ENCODE results near the gene PDLIM5.

PDLIM5 gene

DNA sequence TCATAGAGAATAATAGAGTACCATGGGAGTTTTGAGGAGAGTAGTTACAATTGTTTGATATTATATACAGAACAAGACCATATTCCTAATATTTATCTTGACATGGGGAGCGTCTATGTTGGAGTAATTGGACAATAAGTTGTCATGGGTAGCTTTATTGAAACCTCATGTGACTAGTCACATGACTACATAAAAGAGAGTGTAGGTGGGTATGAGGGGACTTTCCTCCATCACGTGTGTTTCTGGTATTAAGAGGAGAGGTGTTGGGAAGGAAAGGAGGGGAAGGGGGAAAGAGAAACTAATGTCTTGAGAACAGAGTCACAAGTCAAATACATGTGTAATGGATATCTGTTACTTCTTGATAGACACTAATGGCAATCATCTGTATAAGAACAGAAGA is 33.1 kb downstream of the PDLIM5 start:
- H3K9me3 ChIP-seq (ENCODE audit: control insufficient read depth, low read length) = no peaks in the 10 kb centered on the region
- DNase-seq = no peak
- H3K27ac ChIP-seq (ENCODE audit: low read length, poor library complexity, severe bottlenecking) = no peak overlapping the region
- H2BK120ac ChIP-seq (ENCODE audit: low read depth, low read length) = no peak overlapping the region
- H3K36me3 ChIP-seq (ENCODE audit: control insufficient read depth in 1 of 2, insufficient read depth in 2 of 2, low read depth in 1 of 2, low read length in 2 of 2) = peaks cover 0 to 3% of the 10 kb centered on the region in 2 experiments
- peaks cover 5% of the 10 kb centered on the region for H3K4me1 ChIP-seq (ENCODE audit: control insufficient read depth, insufficient read depth, low read depth, low read length)
- H2BK5ac ChIP-seq (ENCODE audit: low read depth, low read length, poor library complexity, severe bottlenecking) = no peak overlapping the region
- H3K27me3 ChIP-seq (ENCODE audit: control insufficient read depth in 1 of 2, insufficient read depth in 1 of 2, low read length in 2 of 2) = no peaks in the 10 kb centered on the region
- no peak overlapping the region for H4K8ac ChIP-seq (ENCODE audit: low read length)
- WGBS = 86% methylated on average over 2 of the region's 2 CpGs
- H3K23ac ChIP-seq (ENCODE audit: low read length in 2 of 2) = no peak overlapping the region
- H3K14ac ChIP-seq (ENCODE audit: low read length in 2 of 2) = no peak overlapping the region
- H3K79me1 ChIP-seq (replicated peaks; ENCODE audit: low read length, poor library complexity, severe bottlenecking) = peaks cover 11% of the 10 kb centered on the region
- H2AFZ ChIP-seq (ENCODE audit: low read depth, low read length) = no peak overlapping the region
- H3K9ac ChIP-seq (ENCODE audit: low read length) = no peak overlapping the region
- H3K4me2 ChIP-seq (ENCODE audit: low read length, poor library complexity, severe bottlenecking) = no peak overlapping the region
- H3K4me3 ChIP-seq (ENCODE audit: insufficient read depth in 1 of 2, low read depth in 1 of 2, low read length in 2 of 2) = no peak overlapping the region
- H3K18ac ChIP-seq (ENCODE audit: low read depth in 1 of 2, low read length in 2 of 2) = no peak overlapping the region
- H3K4ac ChIP-seq (ENCODE audit: low read depth in 1 of 2, low read length in 2 of 2) = no peak overlapping the region
- no peak overlapping the region for H4K91ac ChIP-seq (ENCODE audit: low read length)
- H2BK15ac ChIP-seq (ENCODE audit: low read depth, poor library complexity, severe bottlenecking) = no peak overlapping the region
- H2AK5ac ChIP-seq (ENCODE audit: low read length, severe bottlenecking) = no peak overlapping the region
- no peak overlapping the region for H2BK12ac ChIP-seq (ENCODE audit: low read length in 2 of 2)

DNA sequence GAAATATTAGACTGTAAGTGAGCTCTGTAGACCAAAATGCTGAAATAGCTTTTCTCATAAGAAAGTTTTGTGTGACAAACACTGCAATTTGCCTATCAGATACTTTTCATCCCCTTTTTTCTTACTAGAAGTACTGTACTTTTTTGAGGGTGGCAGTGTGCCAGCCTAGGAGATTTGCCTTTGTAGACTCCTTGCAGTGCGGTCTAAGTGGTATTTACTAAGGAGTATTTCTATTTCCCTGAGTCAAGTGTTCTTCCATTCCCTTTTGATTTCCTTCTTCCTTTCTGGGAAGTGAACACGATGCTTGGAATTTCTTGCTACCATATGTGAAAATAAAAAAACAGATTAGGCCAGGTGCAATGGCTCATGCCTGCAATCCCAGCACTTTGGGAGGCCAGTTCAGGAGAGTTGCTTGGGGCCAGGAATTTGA is 34.6 kb downstream of the PDLIM5 start:
- no peak overlapping the region for H3K9ac ChIP-seq (ENCODE audit: low read length)
- H3K14ac ChIP-seq (ENCODE audit: low read length in 2 of 2) = no peak overlapping the region
- H3K4ac ChIP-seq (ENCODE audit: low read depth in 1 of 2, low read length in 2 of 2) = no peak overlapping the region
- H3K27ac ChIP-seq (ENCODE audit: low read length, poor library complexity, severe bottlenecking) = no peak overlapping the region
- no peak overlapping the region for H4K91ac ChIP-seq (ENCODE audit: low read length)
- peaks cover 0 to 3% of the 10 kb centered on the region in 2 experiments for H3K36me3 ChIP-seq (ENCODE audit: control insufficient read depth in 1 of 2, insufficient read depth in 2 of 2, low read depth in 1 of 2, low read length in 2 of 2)
- H2BK15ac ChIP-seq (ENCODE audit: low read depth, poor library complexity, severe bottlenecking) = no peak overlapping the region
- H4K8ac ChIP-seq (ENCODE audit: low read length) = no peak overlapping the region
- H3K4me1 ChIP-seq (ENCODE audit: control insufficient read depth, insufficient read depth, low read depth, low read length) = peaks cover 3% of the 10 kb centered on the region
- H3K18ac ChIP-seq (ENCODE audit: low read depth in 1 of 2, low read length in 2 of 2) = no peak overlapping the region
- H2AK5ac ChIP-seq (ENCODE audit: low read length, severe bottlenecking) = no peak overlapping the region
- no peak overlapping the region for H2BK120ac ChIP-seq (ENCODE audit: low read depth, low read length)
- H3K27me3 ChIP-seq (ENCODE audit: control insufficient read depth in 1 of 2, insufficient read depth in 1 of 2, low read length in 2 of 2) = no peaks in the 10 kb centered on the region
- H3K79me1 ChIP-seq (replicated peaks; ENCODE audit: low read length, poor library complexity, severe bottlenecking) = peaks cover 7% of the 10 kb centered on the region
- H2BK12ac ChIP-seq (ENCODE audit: low read length in 2 of 2) = no peak overlapping the region
- DNase-seq = peak; percentile 46
- H3K4me2 ChIP-seq (ENCODE audit: low read length, poor library complexity, severe bottlenecking) = no peak overlapping the region
- H2BK5ac ChIP-seq (ENCODE audit: low read depth, low read length, poor library complexity, severe bottlenecking) = no peak overlapping the region
- H3K23ac ChIP-seq (ENCODE audit: low read length in 2 of 2) = no peak overlapping the region
- H2AFZ ChIP-seq (ENCODE audit: low read depth, low read length) = no peak overlapping the region
- WGBS = 17% methylated on average over 1 of the region's 2 CpGs
- no peak overlapping the region for H3K4me3 ChIP-seq (ENCODE audit: insufficient read depth in 1 of 2, low read depth in 1 of 2, low read length in 2 of 2)
- H3K9me3 ChIP-seq (ENCODE audit: control insufficient read depth, low read length) = no peaks in the 10 kb centered on the region

DNA sequence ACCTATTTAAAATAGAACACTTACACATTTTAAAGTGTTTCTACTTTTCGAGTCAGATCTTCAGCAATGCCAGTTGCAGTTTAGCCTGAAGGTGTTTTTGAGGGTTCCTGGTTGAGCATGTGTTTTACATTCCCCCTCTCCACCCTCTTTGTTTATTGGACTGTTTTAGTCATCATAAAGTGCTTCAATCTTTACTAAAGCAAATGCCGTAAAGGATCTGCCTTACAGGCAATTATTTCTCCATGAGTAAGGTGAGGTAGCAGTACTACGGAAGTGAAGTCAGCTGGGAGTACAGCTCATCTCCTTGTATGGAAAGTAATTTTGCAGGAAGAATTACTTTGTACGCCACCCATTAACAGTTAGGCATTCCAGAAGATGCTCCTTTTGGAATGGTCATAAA is 36.9 kb downstream of the PDLIM5 start:
- H3K4me1 ChIP-seq (ENCODE audit: control insufficient read depth, insufficient read depth, low read depth, low read length) = no peaks in the 10 kb centered on the region
- no peak overlapping the region for H3K23ac ChIP-seq (ENCODE audit: low read length in 2 of 2)
- no peak overlapping the region for H2AK5ac ChIP-seq (ENCODE audit: low read length, severe bottlenecking)
- H3K4ac ChIP-seq (ENCODE audit: low read depth in 1 of 2, low read length in 2 of 2) = no peak overlapping the region
- H2BK5ac ChIP-seq (ENCODE audit: low read depth, low read length, poor library complexity, severe bottlenecking) = no peak overlapping the region
- H4K8ac ChIP-seq (ENCODE audit: low read length) = no peak overlapping the region
- H3K79me1 ChIP-seq (replicated peaks; ENCODE audit: low read length, poor library complexity, severe bottlenecking) = peaks cover 6% of the 10 kb centered on the region
- 31% methylated on average over 4 of the region's 4 CpGs for WGBS
- no peak overlapping the region for H2BK120ac ChIP-seq (ENCODE audit: low read depth, low read length)
- no peaks in the 10 kb centered on the region for H3K27me3 ChIP-seq (ENCODE audit: control insufficient read depth in 1 of 2, insufficient read depth in 1 of 2, low read length in 2 of 2)
- H3K4me3 ChIP-seq (ENCODE audit: insufficient read depth in 1 of 2, low read depth in 1 of 2, low read length in 2 of 2) = no peak overlapping the region
- peaks cover 0 to 3% of the 10 kb centered on the region in 2 experiments for H3K36me3 ChIP-seq (ENCODE audit: control insufficient read depth in 1 of 2, insufficient read depth in 2 of 2, low read depth in 1 of 2, low read length in 2 of 2)
- no peak overlapping the region for H2AFZ ChIP-seq (ENCODE audit: low read depth, low read length)
- H3K27ac ChIP-seq (ENCODE audit: low read length, poor library complexity, severe bottlenecking) = no peak overlapping the region
- no peak overlapping the region for H4K91ac ChIP-seq (ENCODE audit: low read length)
- H3K9me3 ChIP-seq (ENCODE audit: control insufficient read depth, low read length) = no peaks in the 10 kb centered on the region
- DNase-seq = peak; percentile 76
- no peak overlapping the region for H2BK15ac ChIP-seq (ENCODE audit: low read depth, poor library complexity, severe bottlenecking)
- no peak overlapping the region for H2BK12ac ChIP-seq (ENCODE audit: low read length in 2 of 2)
- H3K14ac ChIP-seq (ENCODE audit: low read length in 2 of 2) = no peak overlapping the region
- no peak overlapping the region for H3K9ac ChIP-seq (ENCODE audit: low read length)
- H3K18ac ChIP-seq (ENCODE audit: low read depth in 1 of 2, low read length in 2 of 2) = no peak overlapping the region
- no peak overlapping the region for H3K4me2 ChIP-seq (ENCODE audit: low read length, poor library complexity, severe bottlenecking)

DNA sequence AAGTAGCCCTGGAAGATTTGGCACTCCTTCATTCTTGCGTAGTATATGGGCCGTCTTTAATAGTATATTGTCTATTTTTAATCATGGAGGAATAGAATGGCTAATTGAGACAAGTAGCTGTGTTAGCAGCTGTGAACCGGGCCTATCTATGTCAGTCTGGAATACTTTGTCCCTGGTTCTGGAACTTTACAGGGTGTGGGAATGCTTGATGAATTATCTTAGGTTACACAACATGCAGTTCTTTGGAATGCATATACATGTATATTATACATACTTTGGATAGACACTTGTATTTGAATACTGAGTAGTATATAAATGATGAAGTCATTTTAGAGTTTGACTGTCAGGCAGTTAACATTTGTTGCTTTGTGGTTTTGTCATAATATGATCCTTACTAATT is 37.4 kb downstream of the PDLIM5 start:
- Histone ChIP-seq H3K4me3 (ENCODE audit: insufficient read depth in 1 of 2, low read depth in 1 of 2, low read length in 2 of 2) (no peak overlapping the region), H2BK5ac (ENCODE audit: low read depth, low read length, poor library complexity, severe bottlenecking) (no peak overlapping the region), H3K36me3 (ENCODE audit: control insufficient read depth in 1 of 2, insufficient read depth in 2 of 2, low read depth in 1 of 2, low read length in 2 of 2) (peaks cover 0 to 6% of the 10 kb centered on the region in 2 experiments), H3K27me3 (ENCODE audit: control insufficient read depth in 1 of 2, insufficient read depth in 1 of 2, low read length in 2 of 2) (no peaks in the 10 kb centered on the region), H3K9me3 (ENCODE audit: control insufficient read depth, low read length) (no peaks in the 10 kb centered on the region), H3K27ac (ENCODE audit: low read length, poor library complexity, severe bottlenecking) (no peak overlapping the region), H2AFZ (ENCODE audit: low read depth, low read length) (no peak overlapping the region), H3K14ac (ENCODE audit: low read length in 2 of 2) (no peak overlapping the region), H3K4me2 (ENCODE audit: low read length, poor library complexity, severe bottlenecking) (no peak overlapping the region), H4K8ac (ENCODE audit: low read length) (no peak overlapping the region), H2BK120ac (ENCODE audit: low read depth, low read length) (no peak overlapping the region), H3K4ac (ENCODE audit: low read depth in 1 of 2, low read length in 2 of 2) (no peak overlapping the region), H3K4me1 (ENCODE audit: control insufficient read depth, insufficient read depth, low read depth, low read length) (no peaks in the 10 kb centered on the region), H3K9ac (ENCODE audit: low read length) (no peak overlapping the region), H3K79me1 (replicated peaks; ENCODE audit: low read length, poor library complexity, severe bottlenecking) (peaks cover 9% of the 10 kb centered on the region), H2AK5ac (ENCODE audit: low read length, severe bottlenecking) (peak overlapping the region; percentile 89), H4K91ac (ENCODE audit: low read length) (no peak overlapping the region), H2BK15ac (ENCODE audit: low read depth, poor library complexity, severe bottlenecking) (no peak overlapping the region), H3K23ac (ENCODE audit: low read length in 2 of 2) (no peak overlapping the region), H2BK12ac (ENCODE audit: low read length in 2 of 2) (no peak overlapping the region), H3K18ac (ENCODE audit: low read depth in 1 of 2, low read length in 2 of 2) (no peak overlapping the region)
- 93% methylated on average over 3 of the region's 3 CpGs for WGBS
- peak; percentile 34 for DNase-seq

All from mesenchymal stem cell (in vitro differentiated cells and primary cell).